ENCODE measurements around the gene LTBP1.

Gene LTBP1

DNA sequence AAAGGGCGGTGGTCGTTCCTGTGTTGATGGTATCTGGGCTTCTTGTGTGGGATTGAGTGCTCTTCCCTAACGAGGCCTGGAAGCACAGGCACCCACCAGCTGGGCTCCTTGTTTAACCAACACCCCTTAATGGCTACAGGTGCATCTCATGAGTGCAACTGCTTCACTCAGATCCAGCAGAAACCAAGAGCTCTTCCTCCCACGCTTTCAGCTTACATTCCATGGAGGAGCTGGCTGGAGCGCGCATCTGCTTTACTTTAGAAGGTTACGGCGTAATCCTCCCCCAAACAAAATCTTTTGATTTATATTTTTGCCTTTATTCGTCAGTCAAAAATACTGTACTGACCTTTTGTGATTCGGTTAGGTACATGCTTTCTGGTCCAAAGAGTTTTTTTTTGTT lies 174.7 kb downstream of the LTBP1 start:
- DNase-seq: no peak

DNA sequence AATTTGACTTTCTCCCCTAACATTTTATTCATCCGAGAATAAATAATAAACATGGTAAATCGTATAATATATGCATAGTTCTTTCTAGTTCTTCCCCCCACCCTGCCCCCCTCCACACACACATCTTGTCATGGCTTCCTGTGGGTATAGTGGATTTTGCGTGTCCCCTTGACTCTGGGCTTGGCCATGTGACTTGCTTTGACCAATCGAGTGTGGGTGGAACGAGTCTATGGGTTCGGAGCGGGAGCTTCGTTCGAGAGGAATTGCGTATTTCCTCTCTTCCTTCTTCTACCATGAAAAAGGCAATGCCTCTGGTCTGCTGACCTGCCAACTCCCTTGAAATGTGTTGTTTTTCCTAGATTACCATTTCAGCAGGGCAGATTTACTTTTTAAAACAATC lies 175.2 kb downstream of the LTBP1 start:
- DNase-seq: no peak

DNA sequence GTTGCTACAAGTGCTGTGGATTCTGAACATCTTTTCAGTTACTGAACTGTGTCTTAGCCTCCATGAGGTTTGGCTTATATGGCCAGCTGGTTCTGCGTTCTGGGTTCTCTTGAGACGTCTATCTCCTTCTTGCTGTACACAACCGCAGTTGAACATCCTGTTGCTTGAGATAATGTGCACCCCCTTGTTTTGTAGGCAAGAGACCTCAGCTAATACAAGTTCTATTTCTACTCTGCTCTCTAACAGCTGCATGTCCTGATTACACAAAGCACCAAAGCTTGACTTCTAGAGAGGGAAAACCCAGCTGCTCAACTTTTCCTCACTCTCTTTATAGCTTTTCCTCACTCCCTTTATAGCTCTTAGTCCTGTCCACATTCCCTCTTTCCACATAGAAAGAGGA lies 176.0 kb downstream of the LTBP1 start:
- no peak for DNase-seq

DNA sequence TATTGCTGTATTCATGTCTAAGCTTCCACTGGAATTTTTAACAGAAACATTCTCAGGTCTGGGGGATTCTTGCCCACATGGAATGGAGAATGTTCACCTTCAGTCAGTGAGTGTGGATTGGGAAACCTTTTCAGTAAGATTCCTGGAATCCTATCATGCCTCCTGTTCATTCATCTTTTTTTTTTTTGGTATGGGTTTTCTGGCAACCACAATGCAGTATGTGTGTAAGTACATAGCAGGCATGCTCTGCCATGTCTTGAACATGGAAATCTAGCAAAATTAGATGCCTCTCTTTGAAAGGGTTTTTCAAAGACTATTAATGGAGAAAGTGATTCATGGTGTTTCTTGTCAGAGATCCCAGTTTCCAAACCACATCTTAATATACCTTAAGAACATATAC lies 176.5 kb downstream of the LTBP1 start:
- DNase-seq: no peak

DNA sequence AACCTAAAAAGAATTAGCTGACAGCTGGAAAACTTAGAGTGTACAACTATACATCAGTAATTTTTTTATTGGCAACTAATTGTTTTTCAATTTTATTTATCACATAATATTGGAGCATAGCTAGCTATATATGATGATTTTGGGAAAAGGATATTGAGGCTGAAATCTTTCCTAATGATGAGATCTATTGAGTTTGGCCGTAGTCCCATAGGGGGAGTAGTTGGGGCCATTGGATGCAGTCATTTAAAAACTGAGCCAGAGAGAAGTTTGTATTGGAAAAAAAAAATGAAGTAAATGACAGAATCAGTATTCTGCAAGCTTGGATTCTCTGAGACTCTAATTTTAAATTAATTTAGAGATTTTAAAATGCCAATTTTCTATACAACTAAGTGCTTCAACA lies 179.8 kb downstream of the LTBP1 start:
- no peak for DNase-seq

DNA sequence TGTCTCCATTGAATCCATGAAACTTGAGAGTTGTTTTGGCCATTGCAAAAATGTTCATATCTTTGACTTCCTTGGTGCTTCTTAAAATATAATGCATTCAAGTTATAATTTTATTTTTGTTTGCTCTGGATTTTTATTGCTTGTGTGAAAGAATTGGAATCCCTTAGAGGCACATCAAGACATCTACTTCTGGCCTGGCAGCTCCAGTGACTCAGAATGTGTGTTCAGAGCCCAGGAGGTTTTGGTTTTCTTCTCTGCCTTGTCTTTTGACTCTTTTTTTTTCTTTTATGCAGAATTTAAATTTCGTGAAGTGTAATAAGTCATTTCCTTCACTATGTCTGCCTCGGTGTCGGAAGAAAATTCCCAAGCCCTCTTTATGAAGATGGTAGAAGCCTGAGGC lies 180.2 kb downstream of the LTBP1 start:
- DNase-seq: no peak

DNA sequence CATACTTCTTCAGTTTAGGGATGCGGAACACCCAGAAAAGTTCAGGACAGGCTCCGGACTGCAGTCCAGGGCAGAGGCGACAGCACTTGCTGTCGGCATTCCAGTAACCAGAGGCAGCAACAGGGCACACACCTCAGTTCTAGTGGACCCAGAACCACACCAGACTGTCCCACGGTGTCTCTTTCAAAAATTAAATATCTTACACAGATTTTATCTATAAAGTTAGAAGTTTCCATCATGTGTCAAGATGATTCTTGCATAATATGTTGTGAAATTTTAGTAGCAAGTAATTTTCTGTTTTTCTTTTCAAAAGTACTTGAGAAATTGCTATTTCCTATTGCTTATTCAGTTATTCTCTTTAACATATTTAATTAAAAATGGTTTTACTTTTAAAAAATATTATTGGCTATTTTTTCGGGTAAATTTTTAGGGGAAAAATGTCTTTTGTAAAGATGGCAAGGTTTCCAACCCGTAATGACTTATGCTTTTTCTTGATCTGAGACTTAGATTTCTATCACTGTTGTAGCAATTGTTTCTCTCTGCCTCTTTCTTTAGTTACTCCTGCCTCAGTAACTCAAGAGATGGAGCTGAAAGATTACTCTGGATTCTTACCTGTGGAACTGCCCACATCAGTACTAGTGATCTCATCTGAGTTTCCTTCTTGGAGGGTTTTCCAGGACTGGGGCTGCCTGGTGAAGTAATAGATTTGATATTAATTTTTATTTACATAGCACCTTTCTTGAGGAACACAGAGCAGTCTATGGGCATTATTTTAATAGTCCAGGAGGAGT lies 182.7 kb downstream of the LTBP1 start:
- DNase-seq: no peak

DNA sequence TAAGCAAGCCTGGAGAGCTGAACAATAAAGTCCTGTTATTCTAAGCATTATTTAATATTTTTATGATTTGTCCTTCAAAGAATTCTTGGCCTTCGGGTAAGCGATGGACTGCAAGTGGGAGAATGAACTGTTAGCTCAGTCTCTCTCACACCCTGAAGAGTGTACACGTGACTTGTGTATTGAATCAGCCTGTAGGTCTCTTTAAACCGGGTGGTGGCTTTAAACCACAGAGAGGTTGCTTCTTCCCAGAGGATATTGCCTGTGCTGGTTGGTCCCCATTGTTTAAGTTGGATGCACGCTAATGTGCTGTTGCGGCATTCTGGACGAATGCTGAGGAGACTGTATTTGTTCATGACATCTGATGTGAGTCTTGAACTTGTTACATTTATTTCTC lies 183.3 kb downstream of the LTBP1 start:
- DNase-seq: no peak

DNA sequence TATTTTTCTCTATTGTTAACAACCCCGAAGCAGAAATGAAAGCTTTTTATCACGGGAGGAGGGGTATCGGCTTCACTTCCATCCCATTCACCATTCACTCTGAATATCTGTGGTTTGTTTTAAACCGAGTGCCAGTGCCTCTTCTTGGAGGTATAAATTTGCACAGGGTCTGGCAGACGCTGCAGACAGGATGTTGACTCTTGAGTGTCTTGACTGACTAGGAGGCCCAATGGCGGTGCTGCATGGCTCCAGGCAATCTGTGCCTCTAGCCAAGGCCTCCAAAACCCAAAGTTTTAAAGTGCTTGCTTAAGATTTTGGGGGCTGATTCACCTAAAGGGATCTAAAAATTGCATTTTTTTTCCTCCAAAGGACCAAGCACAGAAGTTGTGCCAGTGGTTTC lies 183.8 kb downstream of the LTBP1 start:
- no peak for DNase-seq

DNA sequence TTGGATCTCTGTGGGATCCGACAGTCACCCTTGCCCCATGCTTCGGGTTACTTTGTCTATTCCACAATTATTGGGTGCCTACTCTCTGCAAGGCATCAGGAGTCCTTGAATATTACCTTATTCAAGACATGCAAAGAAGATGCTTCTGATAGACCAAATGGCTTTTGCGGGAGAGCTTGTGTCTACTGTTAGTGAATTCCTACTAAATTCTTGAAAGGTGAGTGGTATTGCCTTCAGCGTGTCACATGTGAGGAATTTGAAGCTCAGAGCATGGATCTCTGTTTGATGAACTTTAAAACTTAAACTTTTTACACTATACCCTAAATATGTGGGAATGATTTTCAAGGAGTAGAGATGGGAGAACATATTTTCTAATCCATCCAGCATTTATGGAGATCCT lies 184.4 kb downstream of the LTBP1 start:
- no peak for DNase-seq

DNA sequence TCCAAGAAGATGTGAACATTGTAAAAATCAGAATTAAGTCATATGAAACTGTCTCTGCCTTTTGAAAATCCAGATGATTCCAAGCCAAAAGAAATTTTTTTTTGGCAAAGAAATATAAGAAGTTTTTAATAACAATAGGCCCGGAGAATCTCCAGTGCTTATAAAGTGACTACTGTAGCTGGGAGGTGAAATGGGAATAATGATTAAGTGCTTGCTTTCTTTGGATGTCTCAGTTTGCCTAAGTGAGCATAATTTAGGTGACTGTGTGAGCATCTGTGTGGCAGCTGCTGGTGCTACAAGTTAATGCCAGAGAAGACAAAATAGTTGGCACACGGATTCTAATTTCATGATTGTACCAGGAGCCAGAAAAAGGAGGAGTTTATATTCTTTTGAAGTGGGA lies 185.0 kb downstream of the LTBP1 start:
- no peak for DNase-seq

DNA sequence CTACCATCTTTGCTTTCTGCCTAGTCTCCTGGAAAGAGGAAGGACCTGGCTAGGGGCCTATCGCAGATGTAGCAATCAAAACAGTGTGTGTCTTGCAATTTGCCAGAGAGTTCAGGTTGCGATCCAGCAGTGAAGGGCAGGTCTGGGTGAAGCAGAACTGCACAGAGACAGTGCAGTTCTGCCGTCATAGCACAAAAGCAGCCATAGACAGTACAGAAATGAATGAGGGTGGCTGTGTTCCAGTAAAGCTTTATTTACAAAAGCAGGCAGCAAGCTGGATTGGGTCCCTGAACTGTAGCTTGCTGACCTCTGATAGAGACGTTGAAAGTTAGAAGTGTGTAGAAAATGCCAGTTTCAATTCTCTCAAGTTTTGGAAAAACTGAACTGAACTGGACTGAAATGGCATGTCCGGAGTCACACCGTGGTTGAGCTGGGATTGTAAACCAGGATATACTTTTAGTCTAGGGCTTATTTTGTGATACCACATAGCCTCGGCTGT lies 186.8 kb downstream of the LTBP1 start:
- DNase-seq: no peak

DNA sequence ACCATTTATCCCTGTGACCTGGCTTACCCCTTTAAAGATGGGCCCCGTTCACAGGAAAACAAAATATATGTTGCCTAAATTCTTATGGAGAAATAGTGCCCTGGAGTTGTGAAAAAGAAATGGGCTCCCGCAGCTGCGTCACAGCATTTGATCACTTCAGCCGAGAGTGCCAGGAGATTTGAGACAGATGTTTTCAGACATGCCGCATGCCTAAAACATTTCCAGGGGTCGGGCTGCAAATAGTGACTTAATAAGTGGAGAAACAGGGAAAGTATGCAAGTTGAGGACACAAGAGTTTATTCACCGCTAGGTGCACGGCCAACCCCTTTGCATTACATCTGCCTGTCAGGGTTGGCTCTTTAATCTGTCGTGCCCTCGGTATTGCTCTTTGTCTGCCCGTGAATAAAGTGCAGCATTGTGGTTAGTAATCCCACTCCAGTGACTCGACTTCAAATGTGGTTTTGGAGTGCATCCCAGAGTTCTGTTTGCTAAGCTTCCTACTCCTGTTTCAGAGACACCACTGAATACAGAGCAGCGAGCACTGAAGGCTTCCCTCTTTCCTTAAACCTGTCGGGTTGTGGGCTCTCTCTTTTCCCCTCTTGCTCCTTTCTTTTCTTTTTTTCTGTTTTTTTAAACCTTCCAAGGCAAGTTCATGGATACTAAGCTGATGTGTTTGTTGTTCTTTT lies 187.5 kb downstream of the LTBP1 start:
- no peak for DNase-seq

DNA sequence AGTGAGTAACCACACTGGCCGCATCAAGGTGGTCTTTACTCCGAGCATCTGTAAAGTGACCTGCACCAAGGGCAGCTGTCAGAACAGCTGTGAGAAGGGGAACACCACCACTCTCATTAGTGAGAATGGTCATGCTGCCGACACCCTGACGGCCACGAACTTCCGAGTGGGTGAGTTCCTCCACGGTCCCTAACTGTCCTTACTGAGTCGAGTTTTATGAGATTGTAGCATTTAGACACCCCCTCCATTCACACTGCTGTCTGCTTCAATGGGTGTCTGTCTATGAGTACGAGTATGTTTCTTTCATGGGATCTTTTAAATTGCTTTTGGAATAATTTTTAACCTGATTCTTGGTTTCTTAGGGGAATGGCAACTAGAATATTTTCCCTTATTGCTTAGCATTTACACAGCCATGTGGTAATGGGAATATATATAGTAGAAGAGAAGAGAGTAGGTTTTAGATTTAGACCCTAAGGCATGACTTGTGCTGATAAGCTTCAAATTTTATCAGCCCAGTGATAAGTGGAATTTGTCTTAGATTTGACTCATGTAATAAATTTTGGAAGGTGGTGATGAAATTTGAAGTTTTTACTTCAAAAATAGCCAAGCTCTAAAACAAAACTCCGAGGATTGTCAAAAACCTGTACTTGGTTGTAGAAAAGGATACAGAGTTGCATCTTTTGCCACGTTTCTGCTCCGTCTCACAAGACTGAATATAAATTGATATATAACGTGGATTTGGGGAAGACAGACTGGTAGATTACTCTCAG lies 188.2 kb downstream of the LTBP1 start:
- no peak for DNase-seq

DNA sequence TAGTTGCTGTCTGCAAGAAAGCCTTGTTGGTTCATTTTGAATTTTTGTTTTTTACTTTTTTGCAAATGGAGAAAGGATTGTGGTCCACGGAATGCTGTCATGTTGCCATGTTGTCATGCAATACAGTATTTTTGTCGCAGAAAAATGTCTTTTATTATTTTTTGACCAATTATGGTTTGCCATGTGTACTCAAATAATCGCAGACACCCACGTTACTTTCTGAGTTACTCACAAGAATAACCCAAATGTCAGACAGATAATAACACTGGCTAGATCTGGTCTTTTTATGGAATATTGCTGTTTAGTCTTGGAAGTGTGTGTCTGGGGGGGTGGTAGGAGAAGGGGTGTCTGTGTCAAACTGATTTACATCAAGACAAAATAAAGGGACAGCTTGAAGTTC lies 188.9 kb downstream of the LTBP1 start:
- no peak for DNase-seq

DNA sequence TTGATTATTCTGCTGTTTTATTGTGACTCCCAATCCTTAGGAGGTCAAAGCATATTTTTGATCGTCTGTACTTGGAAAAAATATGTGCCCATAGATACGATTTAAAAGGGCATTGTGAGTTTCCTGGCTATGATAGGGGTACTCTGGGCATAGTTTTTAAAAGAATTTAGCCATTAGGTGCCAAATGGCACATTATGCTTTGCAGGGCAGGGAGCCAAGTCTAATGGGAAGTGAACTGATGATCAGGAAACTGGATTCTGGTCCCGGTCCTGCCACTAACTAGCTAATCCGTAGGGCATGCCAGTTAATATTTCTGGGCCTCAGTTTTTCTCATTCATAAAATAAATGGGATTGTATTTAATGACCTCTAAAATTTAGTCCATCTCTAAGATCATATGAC lies 189.3 kb downstream of the LTBP1 start:
- DNase-seq: no peak

DNA sequence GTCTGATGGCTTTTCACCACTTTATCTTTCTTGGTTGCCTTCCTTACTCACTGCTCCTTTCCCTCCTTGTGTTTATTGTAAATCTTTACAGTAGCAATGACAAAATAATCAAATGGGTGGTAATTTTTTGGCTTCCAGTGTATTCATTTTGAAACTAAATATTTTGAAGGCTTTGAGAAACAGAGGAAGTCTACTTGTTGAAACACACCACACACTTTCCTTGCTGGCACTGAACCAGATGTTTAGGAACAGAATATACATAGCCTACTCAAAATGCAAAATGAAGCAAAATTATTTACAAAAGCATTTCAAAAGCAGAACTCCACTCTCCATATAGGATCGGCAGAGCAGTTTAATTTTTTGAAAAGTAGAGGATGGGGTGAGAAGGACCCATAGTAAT lies 189.8 kb downstream of the LTBP1 start:
- no peak for DNase-seq

DNA sequence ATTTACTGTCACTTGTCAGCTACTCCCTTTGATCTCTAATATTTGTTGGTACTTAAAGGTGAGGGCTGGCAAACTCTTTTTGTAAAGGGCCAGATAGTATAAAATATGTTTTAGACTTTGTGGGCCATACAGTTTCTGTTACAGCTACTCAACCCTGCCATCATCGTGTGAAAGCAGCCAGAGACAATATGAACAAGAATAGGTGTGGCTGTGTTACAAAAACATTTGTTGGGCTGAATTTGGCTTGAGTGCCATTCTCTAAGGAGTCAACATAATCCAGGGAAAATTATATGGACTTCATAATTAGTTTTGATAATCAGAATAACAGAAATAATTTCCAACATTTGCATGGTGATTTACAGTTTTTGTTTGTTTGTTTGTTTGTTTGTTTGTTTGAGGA lies 190.6 kb downstream of the LTBP1 start:
- DNase-seq: no peak

DNA sequence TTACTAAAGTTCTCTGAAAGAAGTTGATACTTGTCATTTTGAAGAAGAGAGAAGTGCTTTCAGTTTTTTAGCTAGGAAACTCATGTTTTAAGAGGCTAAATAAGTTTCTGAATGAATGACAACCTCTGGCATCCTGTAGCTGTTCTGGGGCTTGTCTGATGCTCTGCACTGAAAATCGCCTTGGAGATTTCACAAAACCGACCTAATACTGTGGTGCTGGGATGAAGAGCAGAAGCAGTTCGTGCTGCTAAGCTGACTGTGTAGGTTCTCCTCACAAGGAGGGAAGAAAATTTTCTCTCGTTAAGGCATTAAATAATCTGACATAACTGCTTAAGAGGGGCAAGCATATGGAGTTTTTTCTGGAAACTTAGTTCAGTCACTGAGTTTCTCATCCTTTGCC lies 193.2 kb downstream of the LTBP1 start:
- DNase-seq: no peak

DNA sequence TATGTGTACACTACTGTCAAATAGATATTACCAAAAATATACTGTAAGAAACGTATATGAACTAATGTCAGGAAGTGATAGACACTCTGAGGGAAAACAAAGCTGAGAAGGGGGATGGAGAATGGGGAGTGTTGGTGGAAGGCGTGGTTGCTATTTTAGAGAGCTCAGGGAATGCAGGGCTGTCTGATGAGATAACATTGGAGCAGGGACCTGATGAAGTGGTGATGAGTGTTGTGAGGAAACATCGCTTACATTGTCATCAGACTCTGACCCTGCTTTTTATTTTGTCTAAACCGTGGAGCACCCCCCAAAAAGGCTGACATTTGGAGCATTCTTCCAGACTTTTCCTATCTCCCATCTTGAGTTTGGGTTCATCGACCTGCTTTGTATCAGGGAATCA lies 194.7 kb downstream of the LTBP1 start:
- DNase-seq: no peak

DNA sequence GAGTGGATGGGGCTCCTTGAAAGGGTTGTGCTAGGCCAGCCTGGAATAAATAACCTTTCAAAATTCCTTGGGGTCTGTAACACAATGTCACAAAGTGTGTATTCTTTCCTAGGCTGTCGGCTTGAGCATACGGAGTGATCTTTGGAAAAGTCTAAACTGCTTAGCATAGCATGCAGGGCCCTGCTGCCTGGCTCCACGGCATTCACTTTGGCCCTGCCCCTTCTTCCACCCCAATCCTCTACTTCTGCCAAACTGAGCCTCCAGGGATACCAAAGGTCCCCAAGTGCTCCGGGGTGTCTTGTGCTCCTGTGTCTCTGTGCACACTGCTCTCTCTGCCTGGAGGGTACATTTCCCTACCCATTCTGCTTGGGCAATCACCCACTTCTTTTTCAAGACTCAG lies 196.1 kb downstream of the LTBP1 start:
- DNase-seq: no peak

DNA sequence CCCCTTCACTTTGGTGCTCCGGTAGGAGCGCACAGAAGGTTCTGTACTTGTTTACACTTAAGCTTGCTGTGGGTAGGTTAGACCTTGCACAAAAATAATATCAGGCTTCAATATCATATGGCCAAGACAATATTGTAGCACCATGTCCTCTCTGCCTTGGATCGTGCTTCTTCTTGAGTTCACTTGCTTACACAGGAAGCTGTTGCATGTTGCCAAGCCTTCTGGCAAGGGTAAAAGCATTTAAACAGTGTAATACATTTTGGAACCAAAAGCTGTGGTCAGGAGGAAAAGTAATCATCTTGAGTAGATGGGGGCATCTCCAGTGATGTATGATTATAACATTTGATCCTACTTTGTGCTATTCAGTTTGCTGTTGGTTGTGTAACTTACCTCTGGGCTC lies 197.5 kb downstream of the LTBP1 start:
- DNase-seq: no peak

DNA sequence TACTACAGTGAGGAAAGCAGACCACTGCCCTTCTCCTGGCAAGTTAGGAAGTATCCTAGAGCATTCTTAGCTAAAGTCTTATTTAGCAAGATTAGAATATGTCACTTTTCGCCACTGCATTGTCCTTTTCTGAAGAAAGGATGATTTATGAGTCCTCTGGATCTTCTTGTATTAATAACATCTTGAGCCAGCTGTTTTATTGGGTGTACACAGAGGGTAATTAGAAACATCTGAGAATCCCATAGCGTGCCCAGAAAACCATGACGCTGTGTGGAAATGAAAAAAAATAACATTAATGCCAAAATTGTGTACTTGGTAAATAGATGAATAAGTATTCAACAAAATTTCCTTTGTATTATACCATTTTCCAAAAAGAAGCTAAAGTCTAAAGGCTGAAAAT lies 198.7 kb downstream of the LTBP1 start:
- DNase-seq: no peak

DNA sequence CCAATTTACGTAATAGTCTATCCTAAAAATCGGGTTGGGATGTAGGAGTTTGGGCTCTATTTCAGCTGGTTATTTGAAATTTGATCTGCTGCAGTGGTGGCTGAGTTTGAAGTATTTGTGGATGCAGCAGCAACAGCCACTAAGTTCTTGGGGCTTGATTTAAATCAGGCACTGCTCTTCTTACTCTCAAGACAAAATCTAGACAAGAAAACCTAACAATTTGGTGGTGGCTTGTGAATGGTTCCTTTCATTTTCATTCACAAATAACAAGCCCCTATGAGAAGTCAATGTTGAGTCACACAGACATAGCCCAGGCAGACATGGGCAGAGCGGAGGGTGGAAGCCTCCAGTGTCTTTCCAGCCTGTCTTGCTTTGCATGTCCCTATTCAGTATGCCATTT lies 199.3 kb downstream of the LTBP1 start:
- DNase-seq: no peak
